GM12874 (cell line): Measurements from ENCODE around the gene SMG6.

Source experiments
- TF ChIP-seq, protein P1 (sequence below): IDR thresholded peaks from 2 replicates; pipeline ENCODE4 v1.5.1; 2011; ENCODE audit warnings: low read depth, mild to moderate bottlenecking, control low read depth, low read length, moderate library complexity; ENCODE audit not compliant: insufficient read depth

Gene SMG6

DNA sequence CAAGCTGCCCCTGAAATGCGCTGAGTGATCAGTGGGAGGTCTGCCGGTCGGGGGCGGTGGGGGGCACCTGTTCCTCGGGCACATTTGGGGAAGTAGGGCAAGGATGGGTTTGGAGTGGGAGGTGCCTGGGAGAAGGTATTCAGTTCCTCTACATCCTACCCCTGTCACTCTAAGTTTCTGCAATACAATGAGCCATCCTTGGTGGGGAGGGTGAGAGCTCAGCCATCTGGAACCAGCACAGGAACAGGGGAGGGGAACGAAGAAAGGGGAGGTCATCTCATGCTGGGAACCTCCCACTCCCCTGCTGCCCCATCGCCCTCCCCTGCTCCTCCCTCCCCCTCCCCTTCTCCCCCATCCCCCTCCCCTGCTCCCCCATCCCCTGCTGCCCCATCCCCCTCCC lies 269.4 kb downstream of the SMG6 start:
- TF ChIP-seq, protein P1, sequence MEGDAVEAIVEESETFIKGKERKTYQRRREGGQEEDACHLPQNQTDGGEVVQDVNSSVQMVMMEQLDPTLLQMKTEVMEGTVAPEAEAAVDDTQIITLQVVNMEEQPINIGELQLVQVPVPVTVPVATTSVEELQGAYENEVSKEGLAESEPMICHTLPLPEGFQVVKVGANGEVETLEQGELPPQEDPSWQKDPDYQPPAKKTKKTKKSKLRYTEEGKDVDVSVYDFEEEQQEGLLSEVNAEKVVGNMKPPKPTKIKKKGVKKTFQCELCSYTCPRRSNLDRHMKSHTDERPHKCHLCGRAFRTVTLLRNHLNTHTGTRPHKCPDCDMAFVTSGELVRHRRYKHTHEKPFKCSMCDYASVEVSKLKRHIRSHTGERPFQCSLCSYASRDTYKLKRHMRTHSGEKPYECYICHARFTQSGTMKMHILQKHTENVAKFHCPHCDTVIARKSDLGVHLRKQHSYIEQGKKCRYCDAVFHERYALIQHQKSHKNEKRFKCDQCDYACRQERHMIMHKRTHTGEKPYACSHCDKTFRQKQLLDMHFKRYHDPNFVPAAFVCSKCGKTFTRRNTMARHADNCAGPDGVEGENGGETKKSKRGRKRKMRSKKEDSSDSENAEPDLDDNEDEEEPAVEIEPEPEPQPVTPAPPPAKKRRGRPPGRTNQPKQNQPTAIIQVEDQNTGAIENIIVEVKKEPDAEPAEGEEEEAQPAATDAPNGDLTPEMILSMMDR, result no peak

DNA sequence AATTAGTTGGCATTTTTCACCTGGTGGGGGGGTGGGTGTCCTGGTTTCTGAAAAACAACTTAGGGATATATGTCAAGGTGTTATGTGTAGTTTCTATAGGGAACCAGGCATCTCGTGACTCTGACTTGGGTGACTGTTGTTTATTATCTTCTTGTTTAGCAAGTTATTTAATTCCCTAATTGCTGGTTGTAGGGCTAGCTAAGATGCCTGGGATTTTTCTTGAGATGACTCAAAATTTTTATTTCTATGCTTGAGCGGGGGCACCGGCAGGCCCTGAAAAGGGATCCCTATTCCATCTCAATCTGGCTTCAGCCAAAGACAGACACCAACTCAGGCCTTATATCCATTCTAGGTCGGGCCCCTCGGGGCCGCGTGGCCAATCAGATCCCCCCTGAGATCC lies 270.4 kb downstream of the SMG6 start:
- TF ChIP-seq, protein P1, result no peak

DNA sequence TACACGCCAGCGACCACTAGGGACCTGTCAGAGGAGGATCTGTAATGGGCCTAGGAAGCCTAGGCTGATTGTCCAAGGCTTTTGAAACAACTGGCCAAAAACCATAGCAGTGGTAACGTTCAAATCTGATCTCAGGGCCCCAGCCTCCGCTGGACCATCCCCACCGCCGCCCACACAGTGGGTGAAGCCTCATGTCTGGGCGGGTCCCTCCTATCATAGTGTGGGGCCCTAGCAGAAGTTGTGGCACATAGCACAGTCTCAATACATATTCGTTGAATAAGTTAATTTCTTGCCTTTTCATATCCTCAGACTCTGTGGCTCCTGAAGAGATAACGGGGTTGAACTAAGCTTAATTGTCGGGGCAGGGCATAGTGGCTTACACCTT lies 272.8 kb downstream of the SMG6 start:
- TF ChIP-seq, protein P1, result peak; percentile 69

DNA sequence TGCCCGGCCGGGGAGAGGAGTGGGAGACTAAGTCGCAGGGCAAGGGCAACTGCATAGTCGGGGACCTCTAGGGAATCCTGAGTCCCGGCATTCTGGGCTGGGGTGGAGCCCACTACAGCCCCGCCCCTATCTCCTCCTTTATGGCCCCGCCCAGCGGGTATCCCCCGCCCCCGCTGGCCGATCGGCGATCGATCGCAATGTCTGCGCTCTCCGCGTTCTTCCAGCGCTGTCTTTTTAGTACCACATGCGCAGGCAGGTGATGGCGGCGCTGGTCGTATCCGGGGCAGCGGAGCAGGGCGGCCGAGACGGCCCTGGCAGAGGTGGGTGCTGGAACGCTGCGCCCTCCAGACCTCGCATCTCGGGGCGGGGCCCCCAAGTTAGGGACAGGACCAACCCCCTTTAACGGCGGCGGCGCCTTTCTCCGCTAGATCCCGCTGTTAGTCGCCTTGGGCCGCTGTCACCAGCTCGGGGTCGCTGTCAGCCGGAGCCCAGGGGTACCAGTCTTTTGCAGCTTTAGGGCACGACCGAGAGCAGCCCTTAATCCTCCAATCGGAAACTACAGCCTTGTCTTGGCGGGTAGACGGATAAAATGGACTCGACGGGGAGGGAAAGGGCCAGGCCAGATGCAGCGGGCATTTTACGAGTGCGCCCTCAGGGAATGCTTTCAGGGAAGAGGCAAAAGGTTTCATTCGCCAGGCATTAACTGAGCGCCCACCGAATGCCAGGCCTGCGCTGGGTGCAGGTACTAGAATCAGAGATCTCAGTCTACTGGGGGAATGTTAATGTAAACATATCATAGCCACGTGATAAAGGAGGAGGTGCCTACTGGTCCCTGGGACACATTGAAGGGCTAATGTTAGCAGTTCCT lies 273.4 kb downstream of the SMG6 start, which contains the start of gene DPH1:
Gene DPH1, plus strand, starts transcription at position 243 of the 868 bp plus-strand sequence. Its CDS starts 17 bp downstream, at position 260.
- TF ChIP-seq, protein P1, result no peak

DNA sequence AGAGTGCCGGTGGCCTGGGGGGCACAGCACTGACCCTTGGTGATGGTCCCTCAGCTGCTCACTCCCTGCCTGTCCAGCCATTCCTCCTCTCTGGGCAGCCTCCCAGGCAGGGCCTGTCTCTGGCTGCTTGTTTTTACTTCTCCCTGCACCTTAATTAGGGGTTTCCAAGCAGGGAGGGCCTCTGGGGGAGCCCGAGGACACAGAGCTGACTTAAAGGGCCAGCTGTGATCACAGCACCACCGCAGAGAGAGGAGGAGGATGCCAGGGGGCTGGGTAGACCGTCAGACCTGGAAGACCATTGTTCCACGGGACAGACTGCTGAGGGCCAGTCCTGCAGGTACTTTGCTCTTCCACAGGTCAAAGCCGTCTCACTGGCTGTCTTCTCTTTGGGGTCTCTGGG lies 274.8 kb downstream of the SMG6 start:
- TF ChIP-seq, protein P1, result 0 out of 2 replicates have a peak, but pooled peaks have one; percentile 4

DNA sequence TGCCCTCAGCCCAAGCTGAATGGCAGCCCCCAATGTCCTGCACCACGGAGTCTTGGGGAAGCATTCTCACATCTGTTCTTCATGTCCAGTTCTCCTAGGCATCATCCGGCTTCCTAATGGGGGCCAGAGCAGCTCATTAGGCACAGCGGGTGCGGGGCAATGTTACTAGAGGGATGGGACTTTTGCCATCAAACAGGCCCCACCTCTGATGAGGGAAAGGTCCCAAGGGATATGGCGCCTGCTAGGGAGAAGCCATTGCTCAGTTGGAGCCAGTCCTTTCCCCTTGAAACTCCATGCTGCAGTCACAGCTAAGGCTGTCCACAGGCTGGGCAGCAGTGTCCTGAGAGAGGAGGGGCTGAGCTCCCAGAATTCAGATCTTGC lies 275.4 kb downstream of the SMG6 start:
- TF ChIP-seq, protein P1, result no peak

DNA sequence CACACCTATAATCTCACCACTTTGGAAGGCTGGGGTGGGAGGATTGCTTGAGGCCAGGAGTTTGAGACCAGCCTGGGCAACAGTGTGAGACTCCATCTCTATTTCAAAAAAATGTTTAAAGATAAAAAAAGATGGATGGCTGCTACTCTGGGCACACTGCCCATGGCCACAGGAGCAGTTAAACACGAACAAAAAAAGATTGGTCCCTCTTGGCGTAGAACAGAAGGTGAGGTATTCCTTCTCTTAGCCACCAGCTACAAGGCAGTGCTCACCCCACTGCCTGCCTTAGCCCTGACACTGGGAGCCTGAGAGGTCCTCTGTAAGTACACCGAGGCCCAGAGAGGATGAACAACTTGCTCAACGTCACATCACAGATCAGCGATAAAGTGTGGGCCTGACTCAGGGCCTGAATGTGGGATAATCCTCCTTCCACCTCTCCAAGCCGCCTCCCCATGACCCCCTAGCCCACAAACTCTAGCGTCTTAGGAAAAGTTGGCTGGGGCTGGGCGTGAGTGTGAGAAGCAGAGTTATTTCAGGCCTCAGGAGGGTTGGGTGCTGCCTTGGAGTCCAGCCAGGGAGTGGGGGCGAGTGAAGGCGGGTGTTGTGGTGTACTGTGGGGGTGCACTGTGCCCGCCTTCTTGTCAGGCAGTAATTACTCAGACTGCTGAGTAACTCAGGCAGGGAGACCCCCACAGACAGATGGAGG lies 275.9 kb downstream of the SMG6 start:
- TF ChIP-seq, protein P1, result no peak
